HepG2 (cell line): ENCODE data around the gene GLE1. TPM values are rescaled to one million over a fixed set of nuclear protein-coding genes. Genes with fewer than 3 reads are reported as not detected.

Experiments used
- ADNP ChIP-seq: sonication (generic); formaldehyde crosslinking; IDR thresholded peaks from 2 replicates; pipeline ENCODE4 v1.4.0; 2020; ENCODE audit warnings: missing genetic modification reagents
- ATF7 ChIP-seq, 2 experiments: fragments of 450-650 bp in 1 of 2; sonication (generic) in 1 of 2; formaldehyde crosslinking in 1 of 2; IDR thresholded peaks; 2 replicates each; pipeline versions ENCODE4 v1.4.0 to v1.6.1; 2016 to 2020; ENCODE audit warnings: antibody characterized with exemption in 1 of 2, mild to moderate bottlenecking in 1 of 2, missing genetic modification reagents in 1 of 2
- CREB1 ChIP-seq, 2 experiments: fragments of 450-650 bp in 1 of 2; IDR thresholded peaks; 2 replicates each; pipeline ENCODE4 v1.6.1; 2016 to 2017; ENCODE audit warnings: control low read depth in 1 of 2, mild to moderate bottlenecking in 1 of 2, missing compliant biosample characterization in 1 of 2, missing genetic modification characterization in 1 of 2
- FOSL2 ChIP-seq: sonication (generic); formaldehyde crosslinking; IDR thresholded peaks from 2 replicates; pipeline ENCODE4 v1.4.0; 2020; ENCODE audit warnings: missing genetic modification reagents
- IRF2 ChIP-seq: IDR thresholded peaks from 2 replicates; pipeline ENCODE4 v1.6.1; 2018; ENCODE audit warnings: missing genetic modification reagents, missing compliant biosample characterization
- MAX ChIP-seq: IDR thresholded peaks from 2 replicates; pipeline ENCODE4 v1.6.1; 2012; ENCODE audit warnings: inconsistent platforms
- PATZ1 ChIP-seq: sonication (generic); formaldehyde crosslinking; IDR thresholded peaks from 2 replicates; pipeline ENCODE4 v1.4.0; 2020; ENCODE audit warnings: missing genetic modification reagents
- SP4 ChIP-seq: sonication (generic); formaldehyde crosslinking; IDR thresholded peaks from 2 replicates; pipeline ENCODE4 v1.8.1; 2023; ENCODE audit warnings: mild to moderate bottlenecking, missing genetic modification reagents
- TEAD3 ChIP-seq: optimal IDR thresholded peaks from 2 replicates; pipeline ENCODE3; 2016; ENCODE audit warnings: borderline replicate concordance
- TOPORS ChIP-seq: sonication (generic); formaldehyde crosslinking; IDR thresholded peaks from 2 replicates; pipeline ENCODE4 v1.8.0; 2023; ENCODE audit warnings: mild to moderate bottlenecking, missing genetic modification reagents
- UBTF ChIP-seq: sonication (generic); formaldehyde crosslinking; IDR thresholded peaks from 2 replicates; pipeline ENCODE4 v1.4.0; 2020; ENCODE audit warnings: mild to moderate bottlenecking, missing genetic modification reagents
- ZHX2 ChIP-seq, 2 experiments: sonication (generic) in 1 of 2; formaldehyde crosslinking in 1 of 2; IDR thresholded peaks; 2 replicates each; pipeline versions ENCODE4 v1.6.1 to v1.9.0; 2014 to 2022; ENCODE audit warnings: antibody characterized with exemption in 1 of 2, borderline replicate concordance in 1 of 2, inconsistent platforms in 1 of 2, low read depth in 1 of 2, missing genetic modification reagents in 1 of 2
- ZNF589 ChIP-seq: sonication (generic); formaldehyde crosslinking; conservative IDR thresholded peaks from 2 replicates; pipeline ENCODE4 v1.8.0; 2022; ENCODE audit warnings: mild to moderate bottlenecking, moderate library complexity, missing genetic modification reagents
- polyA plus RNA-seq, 8 experiments: library from polyadenylated mRNA; depleted of rRNA in 3 of 8; stranded (reverse) in 7 of 8; unstranded in 1 of 8; fragments of >200 nt; fragmentation: Illumina TruSeq in 4 of 8; extraction: Trizol in 4 of 8; gene quantifications; 2 replicates each; pipeline versions ENCODE4 v1.2.1 to v1.2.3, GENCODE V29; 2011 to 2016; ENCODE audit warnings: low read depth in 4 of 8, missing spikeins in 1 of 8, mixed read lengths in 1 of 8; ENCODE audit not compliant: insufficient read depth in 1 of 8
- total RNA-seq, 5 experiments: library from RNA; depleted of rRNA; stranded (reverse); fragments of >200 nt; fragmentation: Illumina TruSeq; extraction: Trizol; gene quantifications; 2 replicates each; pipeline ENCODE4 v1.2.3, GENCODE V29; 2016; ENCODE audit warnings: low read depth in 1 of 5

GLE1 gene
- total and polyA plus RNA-seq, 2 of the 13 experiments (the other 11 are each of a cell fraction or from before 2014, with no cell fraction given) = 14.7 to 28.8 TPM

- TF ChIP-seq MAX (no peak), TEAD3 (peak; percentile 98), IRF2 (CRISPR knock-in tag) (0 out of 2 replicates have a peak, but pooled peaks have one; percentile 25), ATF7 (IDR thresholded peaks at IDR 0.05) (0 out of 2 replicates have a peak, but pooled peaks have one; percentile 24), ATF7 (CRISPR knock-in tag; IDR thresholded peaks at IDR 0.05) (no peak), ZNF589 (CRISPR knock-in tag) (no peak), TOPORS (no peak), UBTF (CRISPR knock-in tag) (no peak), FOSL2 (CRISPR knock-in tag) (peak; percentile 69), ZHX2 (IDR thresholded peaks at IDR 0.05; ENCODE audit: low read depth) (0 out of 2 replicates have a peak, but pooled peaks have one; percentile 44), ZHX2 (CRISPR knock-in tag; IDR thresholded peaks at IDR 0.05; ENCODE audit: borderline replicate concordance) (no peak), PATZ1 (CRISPR knock-in tag) (peak; percentile 91), ADNP (no peak), SP4 (CRISPR knock-in tag) (peak; percentile 25; the same call in 1 of the 2 replicates), CREB1 (IDR thresholded peaks at IDR 0.05) (no peak), CREB1 (CRISPR knock-in tag; IDR thresholded peaks at IDR 0.05) (peak; percentile 16; the same call in 1 of the 2 replicates)
Measured at GRCh38 chr9:128554155-128554862, 49.8 kb downstream of the GLE1 start (continued).
